ENCODE results near the gene SCN2A. TPM values are rescaled to one million over a fixed set of nuclear protein-coding genes. Genes with fewer than 3 reads are reported as not detected.

Gene SCN2A
- total and polyA plus RNA-seq, 9 of the 15 experiments (the other 6 are each of a cell fraction or from before 2014, with no cell fraction given) = 0.08 to 0.69 (median 0.31) TPM; not detected in 1

- TF ChIP-seq ZBTB5 (IDR thresholded peaks at IDR 0.05) (no peak), POLR2AphosphoS5 (IDR thresholded peaks at IDR 0.05; ENCODE audit: control insufficient read depth, insufficient read depth, low read depth, low read length) (no peak), RAD21 (CRISPR knock-in tag; conservative IDR thresholded peaks at IDR 0.05 in 1 of 2, IDR thresholded peaks at IDR 0.05 in 1 of 2) (peak; percentile 15 to 39; a peak in 2 of 4 replicates), ESRRA (IDR thresholded peaks at IDR 0.05; ENCODE audit: borderline replicate concordance, low read depth) (no peak), ZFX (CRISPR knock-in tag; IDR thresholded peaks at IDR 0.05) (no peak), GABPA (tag; conservative IDR thresholded peaks at IDR 0.05; ENCODE audit: low read depth) (peak; percentile 90), ZNF77 (CRISPR knock-in tag; IDR thresholded peaks at IDR 0.05) (no peak), HDAC3 (IDR thresholded peaks at IDR 0.05; ENCODE audit: borderline replicate concordance, partially characterized antibody) (no peak), SMARCA5 (IDR thresholded peaks at IDR 0.05) (no peak), ZKSCAN8 (CRISPR knock-in tag; IDR thresholded peaks at IDR 0.05) (no peak), SIX5 (IDR thresholded peaks at IDR 0.05; ENCODE audit: borderline replicate concordance in 1 of 2, insufficient read depth in 1 of 2, low read depth in 1 of 2, low read length in 2 of 2) (no peak), CTCF (IDR thresholded peaks at IDR 0.05 in 2 of 3, conservative IDR thresholded peaks at IDR 0.05 in 1 of 3; ENCODE audit: insufficient read depth in 2 of 3, low read depth in 1 of 3, low read length in 3 of 3) (peak; percentile 26 to 58 (median 47); a peak in 4 of 6 replicates), EP300 (IDR thresholded peaks at IDR 0.05; ENCODE audit: low read length) (no peak), HEY1 (CRISPR knock-in tag; IDR thresholded peaks at IDR 0.05; ENCODE audit: borderline replicate concordance) (no peak), ZBTB49 (CRISPR knock-in tag; IDR thresholded peaks at IDR 0.05; ENCODE audit: borderline replicate concordance) (no peak), CREB5 (CRISPR knock-in tag; IDR thresholded peaks at IDR 0.05) (no peak), ATF4 (CRISPR knock-in tag; IDR thresholded peaks at IDR 0.05) (no peak)
Observed at GRCh38 chr2:165293440-165294420, 54.5 kb downstream of the SCN2A start (continued).
